Type B pancreatic cell (in vitro differentiated cells): Measurements from ENCODE around the gene CATSPERZ. TPM values are rescaled to one million over a fixed set of nuclear protein-coding genes. Genes with fewer than 3 reads are reported as not detected.

ENCODE experiments used
- DNase-seq: peaks from one replicate; pipeline ENCODE4 v3.0.0; 2021; ENCODE audit warnings: mixed read lengths; ENCODE audit not compliant: unreplicated experiment; ENCODE audit errors: extremely low spot score
- H3K27ac Mint-ChIP-seq: 2 replicates; pipeline ENCODE4 v1.8.0; 2021; ENCODE audit warnings: mild to moderate bottlenecking, mixed read lengths
- H3K27me3 Mint-ChIP-seq: 2 replicates; pipeline ENCODE4 v1.8.0; 2021; ENCODE audit warnings: mixed read lengths
- H3K36me3 Mint-ChIP-seq: 2 replicates; pipeline ENCODE4 v1.8.0; 2021; ENCODE audit warnings: mixed read lengths
- H3K4me1 Mint-ChIP-seq: one replicate; pipeline ENCODE4 v1.8.0; 2021; ENCODE audit warnings: mixed read lengths; ENCODE audit not compliant: unreplicated experiment
- H3K4me3 Mint-ChIP-seq: 2 replicates; pipeline ENCODE4 v1.8.0; 2021; ENCODE audit warnings: mild to moderate bottlenecking, mixed read lengths
- H3K9me3 Mint-ChIP-seq: 2 replicates; pipeline ENCODE4 v1.8.0; 2021; ENCODE audit warnings: mixed read lengths
- CTCF ChIP-seq: fragments of 200-600 bp; sonication (generic); conservative IDR thresholded peaks from 2 replicates; pipeline ENCODE4 v1.5.0; 2021; ENCODE audit warnings: antibody characterized with exemption, mild to moderate bottlenecking
- total RNA-seq: library from RNA; stranded (reverse); gene quantifications from 2 replicates; pipeline ENCODE4 v1.2.1, GENCODE V29; 2021; ENCODE audit warnings: low replicate concordance

Gene CATSPERZ
- total RNA-seq, 1 donor from 2014 or later: not detected

DNA sequence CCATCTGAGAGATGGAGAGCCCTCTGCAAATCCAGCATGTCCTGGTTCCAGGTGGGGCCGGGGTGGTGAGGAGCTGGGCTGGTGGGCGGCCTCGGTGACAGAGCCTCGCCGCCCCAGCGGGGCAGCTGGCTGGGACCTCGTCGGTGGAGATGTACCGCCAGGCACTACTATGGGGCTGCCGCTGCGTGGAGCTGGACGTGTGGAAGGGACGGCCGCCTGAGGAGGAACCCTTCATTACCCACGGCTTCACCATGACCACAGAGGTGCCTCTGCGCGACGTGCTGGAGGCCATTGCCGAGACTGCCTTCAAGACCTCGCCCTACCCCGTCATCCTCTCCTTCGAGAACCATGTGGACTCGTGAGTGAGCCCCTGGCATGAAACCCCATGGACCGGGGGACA is 41.8 kb upstream of the CATSPERZ start:
- H3K9me3 Mint-ChIP-seq: no peaks in the 10 kb centered on the region
- peaks cover 8% of the 10 kb centered on the region for H3K4me1 Mint-ChIP-seq
- TF ChIP-seq CTCF: no peak
- no peaks in the 10 kb centered on the region for H3K27me3 Mint-ChIP-seq
- peaks cover 11% of the 10 kb centered on the region for H3K36me3 Mint-ChIP-seq
- no peak overlapping the region for H3K4me3 Mint-ChIP-seq
- no peak for DNase-seq
- H3K27ac Mint-ChIP-seq: no peak overlapping the region

DNA sequence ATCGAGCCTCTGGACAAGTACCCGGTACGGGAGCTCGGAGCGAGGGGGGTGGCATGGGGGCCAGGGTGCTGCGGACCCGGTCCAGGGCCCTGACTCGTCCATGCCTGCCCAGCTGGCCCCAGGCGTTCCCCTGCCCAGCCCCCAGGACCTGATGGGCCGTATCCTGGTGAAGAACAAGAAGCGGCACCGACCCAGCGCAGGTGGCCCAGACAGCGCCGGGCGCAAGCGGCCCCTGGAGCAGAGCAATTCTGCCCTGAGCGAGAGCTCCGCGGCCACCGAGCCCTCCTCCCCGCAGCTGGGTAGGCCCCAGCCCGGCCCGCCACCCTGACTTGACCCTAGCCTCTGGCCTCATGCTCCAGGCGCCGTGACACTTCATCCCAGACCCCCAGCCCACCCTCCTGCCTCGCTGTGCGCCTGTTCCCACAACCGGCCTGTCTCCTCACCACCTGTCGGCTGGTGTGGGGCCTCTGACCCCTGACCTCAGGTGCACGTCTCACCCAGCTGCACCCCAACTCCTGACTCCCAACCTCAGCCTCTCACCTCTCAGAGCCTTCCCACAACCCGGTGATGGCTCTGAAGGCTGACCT is 41.1 kb upstream of the CATSPERZ start:
- no peak for TF ChIP-seq CTCF
- Mint-ChIP-seq H3K27ac (no peak overlapping the region), H3K9me3 (no peaks in the 10 kb centered on the region), H3K4me1 (peaks cover under 1% of the 10 kb centered on the region), H3K36me3 (peaks cover 11% of the 10 kb centered on the region), H3K27me3 (no peaks in the 10 kb centered on the region), H3K4me3 (no peak overlapping the region)
- no peak for DNase-seq

DNA sequence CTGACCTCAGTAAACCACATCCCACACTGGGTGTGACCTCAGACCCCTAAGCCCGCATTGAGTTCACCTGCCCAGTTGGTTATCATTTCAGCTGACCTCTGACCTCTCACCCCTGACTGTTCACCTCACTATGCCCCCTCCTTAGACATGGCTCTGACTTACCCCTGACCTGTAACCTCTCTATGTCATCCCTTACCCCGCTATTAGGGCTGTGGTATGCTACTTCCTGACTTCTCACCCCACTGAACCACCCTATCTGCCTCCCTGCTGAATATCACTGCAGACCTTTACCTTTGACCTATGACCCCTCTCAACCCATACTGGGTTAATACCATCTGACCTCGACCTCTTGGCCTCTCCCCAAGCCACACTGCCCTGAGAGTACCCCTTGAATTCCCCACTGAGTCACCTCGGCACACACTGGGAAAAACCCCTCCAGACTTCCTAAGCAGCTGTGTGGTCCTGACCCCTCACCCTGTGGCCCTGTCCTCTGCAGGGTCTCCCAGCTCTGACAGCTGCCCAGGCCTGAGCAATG is 40.6 kb upstream of the CATSPERZ start:
- Mint-ChIP-seq H3K36me3 (peaks cover 11% of the 10 kb centered on the region), H3K27me3 (no peaks in the 10 kb centered on the region), H3K4me1 (no peaks in the 10 kb centered on the region), H3K9me3 (no peaks in the 10 kb centered on the region), H3K4me3 (no peak overlapping the region), H3K27ac (no peak overlapping the region)
- DNase-seq: no peak
- no peak for TF ChIP-seq CTCF

DNA sequence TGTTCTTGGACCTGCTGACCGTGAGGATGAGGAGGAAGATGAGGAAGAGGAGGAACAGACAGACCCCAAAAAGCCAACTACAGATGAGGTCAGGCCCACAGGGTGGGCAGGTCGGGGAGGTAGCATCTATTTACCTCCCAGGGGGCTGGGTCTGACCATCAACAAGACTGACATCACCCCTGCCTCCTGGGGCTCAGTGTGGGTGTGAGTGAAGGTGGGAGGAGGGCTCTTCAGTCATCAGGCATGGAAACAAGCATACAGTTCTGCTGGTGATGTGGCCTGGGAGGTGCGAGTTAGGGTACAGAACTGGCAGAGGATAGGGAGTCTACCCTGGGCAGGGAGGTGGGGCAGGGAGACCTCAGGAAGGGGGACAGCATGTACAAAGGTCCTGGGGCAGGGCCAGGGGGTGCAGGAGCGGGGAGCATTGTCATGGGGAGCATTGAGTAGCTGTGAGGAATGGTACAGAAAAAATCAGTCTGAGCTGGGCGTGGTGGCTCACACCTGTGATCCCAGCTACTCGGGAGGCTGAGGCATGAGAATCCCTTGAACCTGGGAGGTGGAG is 39.9 kb upstream of the CATSPERZ start:
- Mint-ChIP-seq H3K9me3 (no peaks in the 10 kb centered on the region), H3K36me3 (peaks cover 11% of the 10 kb centered on the region), H3K4me3 (no peak overlapping the region), H3K4me1 (no peaks in the 10 kb centered on the region), H3K27me3 (no peaks in the 10 kb centered on the region), H3K27ac (no peak overlapping the region)
- no peak for TF ChIP-seq CTCF
- DNase-seq: no peak

DNA sequence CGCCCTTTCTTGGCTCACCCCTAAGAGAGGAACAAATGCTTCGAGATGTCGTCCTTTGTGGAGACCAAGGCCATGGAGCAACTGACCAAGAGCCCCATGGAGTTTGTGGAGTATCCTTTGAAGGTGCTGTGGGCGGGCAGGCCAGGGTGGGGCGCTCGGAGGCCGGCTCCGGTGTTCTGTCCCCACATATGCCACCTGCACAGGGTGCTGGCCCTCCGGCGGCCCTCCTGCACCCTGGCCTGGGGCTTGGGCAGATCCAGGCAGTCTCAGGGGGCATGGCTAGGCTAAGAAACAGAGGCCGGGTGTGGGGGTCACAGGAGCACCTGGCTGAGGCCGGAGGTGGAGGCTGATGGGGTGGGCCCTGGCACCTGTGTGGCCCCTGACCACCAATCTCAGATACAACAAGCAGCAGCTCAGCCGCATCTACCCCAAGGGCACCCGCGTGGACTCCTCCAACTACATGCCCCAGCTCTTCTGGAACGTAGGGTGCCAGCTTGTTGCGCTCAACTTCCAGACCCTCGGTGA is 38.5 kb upstream of the CATSPERZ start:
- Mint-ChIP-seq H3K4me3 (no peak overlapping the region), H3K9me3 (no peaks in the 10 kb centered on the region), H3K27me3 (no peaks in the 10 kb centered on the region), H3K36me3 (peaks cover 11% of the 10 kb centered on the region), H3K4me1 (no peaks in the 10 kb centered on the region), H3K27ac (no peak overlapping the region)
- no peak for TF ChIP-seq CTCF
- no peak for DNase-seq
